Neural progenitor cell (in vitro differentiated cells): ENCODE measurements around the gene BMP15. TPM values are rescaled to one million over a fixed set of nuclear protein-coding genes. Genes with fewer than 3 reads are reported as not detected.
A peak's percentile ranks its signal among the peaks of the same experiment; 100 is the strongest.

Experiments
- DNase-seq: peaks from one replicate; pipeline ENCODE4 v3.0.0-alpha.2; 2016; ENCODE audit warnings: low spot score
- H2AFZ ChIP-seq: fragments of 200-600 bp; sonication (generic); replicated peaks from 2 replicates; pipeline ENCODE4 v1.6.1; 2016; ENCODE audit warnings: antibody characterized with exemption
- H3F3A ChIP-seq: fragments of 200-600 bp; sonication (generic); 2 replicates; pipeline ENCODE4 v1.6.1; 2016; ENCODE audit warnings: antibody characterized with exemption, low read depth
- H3K27ac ChIP-seq: fragments of 200-600 bp; sonication (generic); 2 replicates; pipeline ENCODE4 v1.5.1; 2016; ENCODE audit warnings: mild to moderate bottlenecking
- H3K27me3 ChIP-seq: fragments of 200-600 bp; sonication (generic); 2 replicates; pipeline ENCODE4 v1.6.1; 2016; ENCODE audit warnings: mild to moderate bottlenecking, moderate library complexity
- H3K36me3 ChIP-seq: fragments of 200-600 bp; sonication (generic); 2 replicates; pipeline ENCODE4 v1.5.1; 2016
- H3K4me1 ChIP-seq: fragments of 200-600 bp; sonication (generic); 2 replicates; pipeline ENCODE4 v1.6.1; 2016; ENCODE audit warnings: mixed run types
- H3K4me2 ChIP-seq: fragments of 200-600 bp; sonication (generic); 2 replicates; pipeline ENCODE4 v1.6.1; 2016
- H3K4me3 ChIP-seq: fragments of 200-600 bp; sonication (generic); 2 replicates; pipeline ENCODE4 v1.5.1; 2016
- H3K79me2 ChIP-seq: fragments of 200-600 bp; sonication (generic); 2 replicates; pipeline ENCODE4 v1.6.1; 2016; ENCODE audit warnings: low read depth
- H3K9ac ChIP-seq: fragments of 200-600 bp; sonication (generic); 2 replicates; pipeline ENCODE4 v1.6.1; 2016
- H3K9me3 ChIP-seq: fragments of 200-600 bp; sonication (generic); 2 replicates; pipeline ENCODE4 v1.5.1; 2016; ENCODE audit warnings: low read depth
- H4K20me1 ChIP-seq: fragments of 200-600 bp; sonication (generic); 2 replicates; pipeline ENCODE4 v1.6.1; 2016; ENCODE audit warnings: low read depth
- H3K27ac Mint-ChIP-seq: 3 replicates; pipeline ENCODE4 v1.8.0; 2021; ENCODE audit warnings: mixed read lengths
- H3K27me3 Mint-ChIP-seq: 2 replicates; pipeline ENCODE4 v1.8.0; 2022; ENCODE audit warnings: low read depth, mild to moderate bottlenecking, inconsistent platforms, moderate library complexity, mixed read lengths; ENCODE audit not compliant: insufficient read depth
- H3K36me3 Mint-ChIP-seq: 3 replicates; pipeline ENCODE4 v1.8.0; 2021; ENCODE audit warnings: mixed read lengths
- H3K4me1 Mint-ChIP-seq: 3 replicates; pipeline ENCODE4 v1.8.0; 2021; ENCODE audit warnings: mixed read lengths
- H3K4me3 Mint-ChIP-seq: 3 replicates; pipeline ENCODE4 v1.8.0; 2021; ENCODE audit warnings: mild to moderate bottlenecking, moderate library complexity, mixed read lengths
- H3K9me3 Mint-ChIP-seq: 3 replicates; pipeline ENCODE4 v1.8.0; 2020; ENCODE audit warnings: mixed read lengths
- EZH2 ChIP-seq: fragments of 200-600 bp; sonication (generic); IDR thresholded peaks from 2 replicates; pipeline ENCODE4 v1.6.1; 2017; ENCODE audit warnings: antibody characterized with exemption, mild to moderate bottlenecking, moderate library complexity
- EZH2phosphoT487 ChIP-seq: fragments of 200-600 bp; sonication (generic); IDR thresholded peaks from 2 replicates; pipeline ENCODE4 v1.6.1; 2017; ENCODE audit warnings: antibody characterized with exemption
- total RNA-seq: library from RNA; depleted of rRNA; stranded (reverse); fragments of >200 nt; gene quantifications from 2 replicates; pipeline ENCODE4 v1.2.3, GENCODE V29; 2015; ENCODE audit warnings: low replicate concordance
- TF ChIP-seq, protein P1 (sequence below): fragments of 200-600 bp; sonication (generic); IDR thresholded peaks from 2 replicates; pipeline ENCODE4 v1.5.1; 2017; ENCODE audit warnings: antibody characterized with exemption, mild to moderate bottlenecking

BMP15 gene
- total RNA-seq, 1 donor from 2014 or later: not detected

DNA sequence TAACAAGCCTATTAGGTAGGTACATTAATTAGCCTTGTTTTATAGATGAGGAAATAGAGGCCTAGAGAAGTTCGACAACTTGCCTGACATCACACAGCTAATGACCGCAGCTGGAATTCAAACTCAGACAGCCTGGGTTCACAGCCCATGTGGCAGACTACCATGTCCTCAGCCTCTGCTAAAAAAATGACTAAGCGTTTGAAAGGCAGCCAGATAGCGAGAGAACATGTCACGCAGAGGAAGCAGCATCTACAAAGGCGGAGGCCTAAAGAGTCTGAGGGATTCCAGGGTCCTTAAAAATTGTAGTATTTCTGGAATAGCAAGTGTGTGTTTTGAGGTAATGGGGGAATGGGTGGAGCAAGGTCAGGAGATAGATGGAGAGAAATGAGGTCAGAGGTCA is 33.2 kb upstream of the BMP15 start:
- no peak overlapping the region for H2AFZ ChIP-seq

DNA sequence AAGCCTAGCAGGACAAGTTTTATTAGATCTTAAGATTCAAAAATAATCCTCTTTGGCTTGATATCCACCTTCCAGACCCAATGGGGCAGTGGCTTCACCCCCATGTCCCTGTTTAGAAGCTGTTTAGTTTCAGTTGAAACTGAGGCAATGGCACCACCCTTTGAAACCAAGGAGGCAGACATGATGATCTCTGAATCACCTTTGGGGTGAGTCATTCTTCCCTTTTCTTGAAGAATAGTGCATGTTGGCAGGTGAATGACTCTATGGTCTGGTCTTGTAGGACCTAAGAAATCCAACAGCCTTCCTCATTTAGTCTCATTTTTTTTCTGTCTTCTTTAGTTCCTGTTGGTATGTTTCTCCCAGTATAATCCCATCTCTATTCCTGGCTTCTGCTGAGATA is 29.5 kb upstream of the BMP15 start:
- H4K20me1 ChIP-seq: no peaks in the 10 kb centered on the region
- Mint-ChIP-seq H3K27ac (no peak overlapping the region), H3K4me3 (no peak overlapping the region), H3K4me1 (no peaks in the 10 kb centered on the region), H3K27me3 (peaks cover 3% of the 10 kb centered on the region), H3K9me3 (no peaks in the 10 kb centered on the region), H3K36me3 (no peaks in the 10 kb centered on the region)
- no peak overlapping the region for H2AFZ ChIP-seq
- H3K9me3 ChIP-seq: no peaks in the 10 kb centered on the region
- no peak overlapping the region for H3K4me2 ChIP-seq
- TF ChIP-seq, protein P1, sequence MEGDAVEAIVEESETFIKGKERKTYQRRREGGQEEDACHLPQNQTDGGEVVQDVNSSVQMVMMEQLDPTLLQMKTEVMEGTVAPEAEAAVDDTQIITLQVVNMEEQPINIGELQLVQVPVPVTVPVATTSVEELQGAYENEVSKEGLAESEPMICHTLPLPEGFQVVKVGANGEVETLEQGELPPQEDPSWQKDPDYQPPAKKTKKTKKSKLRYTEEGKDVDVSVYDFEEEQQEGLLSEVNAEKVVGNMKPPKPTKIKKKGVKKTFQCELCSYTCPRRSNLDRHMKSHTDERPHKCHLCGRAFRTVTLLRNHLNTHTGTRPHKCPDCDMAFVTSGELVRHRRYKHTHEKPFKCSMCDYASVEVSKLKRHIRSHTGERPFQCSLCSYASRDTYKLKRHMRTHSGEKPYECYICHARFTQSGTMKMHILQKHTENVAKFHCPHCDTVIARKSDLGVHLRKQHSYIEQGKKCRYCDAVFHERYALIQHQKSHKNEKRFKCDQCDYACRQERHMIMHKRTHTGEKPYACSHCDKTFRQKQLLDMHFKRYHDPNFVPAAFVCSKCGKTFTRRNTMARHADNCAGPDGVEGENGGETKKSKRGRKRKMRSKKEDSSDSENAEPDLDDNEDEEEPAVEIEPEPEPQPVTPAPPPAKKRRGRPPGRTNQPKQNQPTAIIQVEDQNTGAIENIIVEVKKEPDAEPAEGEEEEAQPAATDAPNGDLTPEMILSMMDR: no peak
- TF ChIP-seq EZH2phosphoT487 (no peak), EZH2 (no peak)
- no peak overlapping the region for H3K4me3 ChIP-seq
- no peaks in the 10 kb centered on the region for H3K36me3 ChIP-seq
- H3K27me3 ChIP-seq: no peaks in the 10 kb centered on the region
- no peak overlapping the region for H3K27ac ChIP-seq
- DNase-seq: no peak
- H3F3A ChIP-seq: no peaks in the 10 kb centered on the region
- no peak overlapping the region for H3K9ac ChIP-seq
- H3K4me1 ChIP-seq: no peaks in the 10 kb centered on the region
- no peaks in the 10 kb centered on the region for H3K79me2 ChIP-seq

More for the DNA sequence above, 33.2 kb upstream of the BMP15 start:
- H3K27ac ChIP-seq: no peak overlapping the region
- no peak overlapping the region for H3K4me2 ChIP-seq
- H4K20me1 ChIP-seq: no peaks in the 10 kb centered on the region
- no peaks in the 10 kb centered on the region for H3K9me3 ChIP-seq
- Mint-ChIP-seq H3K9me3 (no peaks in the 10 kb centered on the region), H3K27me3 (peaks cover 4% of the 10 kb centered on the region), H3K27ac (no peak overlapping the region), H3K4me1 (no peaks in the 10 kb centered on the region), H3K36me3 (no peaks in the 10 kb centered on the region), H3K4me3 (no peak overlapping the region)
- no peak for DNase-seq
- H3K4me3 ChIP-seq: no peak overlapping the region
- H3K79me2 ChIP-seq: no peaks in the 10 kb centered on the region
- TF ChIP-seq EZH2: no peak
- TF ChIP-seq, protein P1: no peak
- no peak for TF ChIP-seq EZH2phosphoT487
- H3K36me3 ChIP-seq: no peaks in the 10 kb centered on the region
- no peak overlapping the region for H3K9ac ChIP-seq
- H3F3A ChIP-seq: no peaks in the 10 kb centered on the region
- H3K27me3 ChIP-seq: no peaks in the 10 kb centered on the region
- no peaks in the 10 kb centered on the region for H3K4me1 ChIP-seq

DNA sequence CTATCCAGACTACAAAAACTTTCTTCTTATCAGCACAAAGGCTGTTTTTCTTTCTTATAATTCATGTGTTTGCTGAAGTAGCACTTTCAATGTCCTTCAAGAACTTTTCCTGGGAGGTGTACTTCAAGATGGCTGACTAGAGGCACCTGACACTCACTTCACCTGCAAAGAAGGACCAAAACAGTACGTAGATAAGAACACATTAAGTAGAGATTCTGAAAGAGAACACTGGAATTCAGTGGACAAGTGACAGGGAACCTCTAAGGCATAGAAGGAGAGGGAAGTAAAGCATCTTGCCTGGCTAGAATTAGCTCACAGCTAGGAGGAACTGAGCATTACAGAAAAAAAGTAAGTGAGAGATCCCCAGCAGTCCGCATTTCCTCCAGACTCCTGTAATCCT is 21.7 kb upstream of the BMP15 start:
- Mint-ChIP-seq H3K36me3 (no peaks in the 10 kb centered on the region), H3K27me3 (peaks cover 2% of the 10 kb centered on the region), H3K9me3 (peaks cover 13% of the 10 kb centered on the region), H3K4me3 (no peak overlapping the region), H3K27ac (no peak overlapping the region), H3K4me1 (no peaks in the 10 kb centered on the region)
- no peaks in the 10 kb centered on the region for H3F3A ChIP-seq
- H3K4me1 ChIP-seq: no peaks in the 10 kb centered on the region
- H3K79me2 ChIP-seq: no peaks in the 10 kb centered on the region
- H2AFZ ChIP-seq: no peak overlapping the region
- H4K20me1 ChIP-seq: no peaks in the 10 kb centered on the region
- H3K4me2 ChIP-seq: no peak overlapping the region
- no peak for TF ChIP-seq EZH2
- TF ChIP-seq EZH2phosphoT487: no peak
- TF ChIP-seq, protein P1: no peak
- H3K27me3 ChIP-seq: no peaks in the 10 kb centered on the region
- no peak overlapping the region for H3K9ac ChIP-seq
- H3K4me3 ChIP-seq: no peak overlapping the region
- DNase-seq: no peak
- no peaks in the 10 kb centered on the region for H3K9me3 ChIP-seq
- no peak overlapping the region for H3K27ac ChIP-seq
- no peaks in the 10 kb centered on the region for H3K36me3 ChIP-seq

DNA sequence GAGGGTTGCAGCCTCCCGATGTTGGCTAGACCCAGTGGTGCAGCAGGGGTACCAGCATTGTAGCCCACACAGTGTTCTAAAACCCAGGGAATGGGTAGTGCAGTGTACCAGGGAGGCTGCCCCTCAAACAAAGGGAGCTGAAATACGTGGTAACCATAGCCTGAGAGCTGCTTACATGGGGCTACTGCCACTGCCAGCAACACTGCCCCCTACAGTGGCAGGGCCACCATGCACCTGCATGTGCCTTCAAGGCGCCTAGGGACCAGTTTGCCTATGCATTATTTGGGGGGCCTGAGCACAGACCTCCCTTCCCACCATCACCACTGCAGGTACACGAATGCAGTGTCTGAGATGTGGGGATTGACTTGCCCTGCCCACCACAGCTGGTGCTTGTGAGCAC is 21.0 kb upstream of the BMP15 start:
- Histone ChIP-seq H2AFZ (no peak overlapping the region), H3K27ac (no peak overlapping the region), H3K27me3 (no peaks in the 10 kb centered on the region), H3K36me3 (no peaks in the 10 kb centered on the region), H3K79me2 (no peaks in the 10 kb centered on the region), H3K4me2 (no peak overlapping the region), H3K4me1 (no peaks in the 10 kb centered on the region), H3K9me3 (no peaks in the 10 kb centered on the region), H3F3A (no peaks in the 10 kb centered on the region), H3K4me3 (no peak overlapping the region), H3K9ac (no peak overlapping the region), H4K20me1 (no peaks in the 10 kb centered on the region)
- H3K9me3 Mint-ChIP-seq: peaks cover 13% of the 10 kb centered on the region
- no peak for DNase-seq
- H3K36me3 Mint-ChIP-seq: no peaks in the 10 kb centered on the region
- TF ChIP-seq EZH2phosphoT487: no peak
- TF ChIP-seq, protein P1: peak; percentile 18
- no peak overlapping the region for H3K4me3 Mint-ChIP-seq
- H3K4me1 Mint-ChIP-seq: no peaks in the 10 kb centered on the region
- H3K27me3 Mint-ChIP-seq: peaks cover 2% of the 10 kb centered on the region
- H3K27ac Mint-ChIP-seq: no peak overlapping the region
